Activated CD8-positive, alpha-beta memory T cell treated with anti-CD3 and anti-CD28 coated beads, Interleukin-2, amount 50 U/mL, for 1 hour (primary cell): ENCODE data around the gene MYBPC1.
"Not testable (repeated sequence)": the region's sequence is repeated elsewhere in the genome, so short reads cannot be mapped to it uniquely, and the experiment has no call there.

ENCODE experiments used
- DNase-seq: peaks from one replicate; pipeline ENCODE4 v3.0.0-alpha.2; 2020; ENCODE audit errors: extremely low read depth

Gene MYBPC1

GRCh38 chr12:101733166-101733565 is 138.4 kb downstream of the MYBPC1 start:
- no peak for DNase-seq

- DNase-seq = not testable (repeated sequence)
These were observed 139.7 kb downstream of the MYBPC1 start for GRCh38 chr12:101734482-101734881.
